ENCODE measurements around the gene ERBB4. TPM values are rescaled to one million over a fixed set of nuclear protein-coding genes. Genes with fewer than 3 reads are reported as not detected.

ERBB4 gene
- total and polyA plus RNA-seq, 2 of the 8 experiments (the other 6 are each of a cell fraction or from before 2014, with no cell fraction given), result 0.34 to 1.3 TPM

GRCh38 chr2:211934811-211935210, 603.8 kb downstream of the ERBB4 start:
- Histone ChIP-seq H3K9me3 (ENCODE audit: insufficient read depth in 2 of 2, low read depth in 1 of 2, low read length in 1 of 2) (no peaks in the 10 kb centered on the region), H3K14ac (ENCODE audit: insufficient read length) (no peak overlapping the region), H2AFZ (ENCODE audit: low read length) (no peak overlapping the region), H2BK120ac (replicated peaks; ENCODE audit: low read depth, low read length) (no peak overlapping the region), H3K4me3 (ENCODE audit: extremely low read depth in 1 of 4, insufficient read depth in 2 of 4, low read depth in 3 of 4, low read length in 4 of 4) (no peak overlapping the region), H3K27me3 (replicated peaks in 1 of 4; ENCODE audit: control insufficient read depth in 3 of 4, extremely low read depth in 1 of 4, insufficient read depth in 3 of 4, low read length in 3 of 4) (no peaks in the 10 kb centered on the region), H3K4ac (replicated peaks; ENCODE audit: insufficient read length, low read depth, low read length) (no peak overlapping the region), H3K9ac (replicated peaks in 1 of 4; ENCODE audit: extremely low read depth in 1 of 4, low read depth in 3 of 4, low read length in 3 of 4) (no peak overlapping the region), H3K23me2 (ENCODE audit: low read depth, low read length) (no peaks in the 10 kb centered on the region), H2BK15ac (ENCODE audit: low read length) (no peak overlapping the region), H4K5ac (ENCODE audit: insufficient read length, low read depth, low read length) (no peak overlapping the region), H2BK5ac (ENCODE audit: low read depth, low read length) (no peak overlapping the region), H2BK20ac (ENCODE audit: low read length) (no peak overlapping the region), H3K56ac (replicated peaks; ENCODE audit: insufficient read length, low read depth, low read length) (no peak overlapping the region), H3K79me1 (ENCODE audit: low read depth, low read length) (no peaks in the 10 kb centered on the region), H3K18ac (ENCODE audit: extremely low read depth, low read length) (no peak overlapping the region), H2BK12ac (ENCODE audit: low read depth, low read length) (no peak overlapping the region), H3K36me3 (ENCODE audit: control insufficient read depth in 2 of 4, insufficient read depth in 4 of 4, low read length in 3 of 4) (no peaks in the 10 kb centered on the region), H3K27ac (ENCODE audit: low read depth, low read length) (no peak overlapping the region), H3K4me1 (replicated peaks in 1 of 4; ENCODE audit: control insufficient read depth in 3 of 4, insufficient read depth in 4 of 4, low read length in 3 of 4) (no peaks in the 10 kb centered on the region), H4K20me1 (replicated peaks in 1 of 2; ENCODE audit: control insufficient read depth in 1 of 2, insufficient read depth in 2 of 2, low read length in 2 of 2) (no peaks in the 10 kb centered on the region), H3K79me2 (ENCODE audit: control insufficient read depth in 1 of 2, insufficient read depth in 2 of 2, low read length in 2 of 2) (no peaks in the 10 kb centered on the region), H3K23ac (ENCODE audit: insufficient read length) (no peak overlapping the region), H4K8ac (ENCODE audit: extremely low read depth, insufficient read depth, low read length) (no peak overlapping the region), H4K91ac (replicated peaks; ENCODE audit: insufficient read length, low read length) (no peak overlapping the region), H3K4me2 (ENCODE audit: insufficient read depth in 1 of 2, low read depth in 2 of 2, low read length in 2 of 2) (no peak overlapping the region), H2AK5ac (ENCODE audit: low read depth, low read length) (no peak overlapping the region)
- POLR2A ChIA-PET (ENCODE audit: partially characterized antibody), result no interaction called here
- WGBS, 2 experiments (ENCODE audit: extremely low coverage in 1 of 2, insufficient coverage in 1 of 2, insufficient read length in 1 of 2, insufficient replicate concordance in 2 of 2, low coverage in 1 of 2, low lambda C conversion rate in 2 of 2, missing lambda C conversion rate in 1 of 2), result 88% methylated on average over 1 of the region's 1 CpG; no CpG with 5 or more reads in 1 of the 2 experiments
- CTCF ChIA-PET (ENCODE audit: partially characterized antibody), result interaction anchor here (1.0 kb wide), 1 partner anchor 70 kb away, joined by 4 read pairs; no protein-coding TSS in a partner anchor
- FAIRE-seq (no peak), DNase-seq (ENCODE audit: low read depth in 1 of 2, low spot score in 2 of 2) (no peak)
- TF ChIP-seq RBBP5 (IDR thresholded peaks at IDR 0.05; ENCODE audit: borderline replicate concordance, low read depth, low read length) (no peak), POU5F1 (IDR thresholded peaks at IDR 0.05; ENCODE audit: low read depth, low read length) (no peak), USF2 (IDR thresholded peaks at IDR 0.05; ENCODE audit: low read length) (no peak), JUND (IDR thresholded peaks at IDR 0.05; ENCODE audit: low read length) (no peak), TAF7 (optimal IDR thresholded peaks at IDR 0.05; ENCODE audit: borderline replicate concordance, low read depth, low read length) (no peak), KDM4A (IDR thresholded peaks at IDR 0.05; ENCODE audit: low read depth, low read length, severe bottlenecking) (no peak), CTBP2 (IDR thresholded peaks at IDR 0.05; ENCODE audit: borderline replicate concordance, insufficient read depth, insufficient read length, low read length) (no peak), SP2 (IDR thresholded peaks at IDR 0.05; ENCODE audit: low read length) (no peak), POLR2AphosphoS5 (IDR thresholded peaks at IDR 0.05; ENCODE audit: low read depth, low read length) (no peak), CREB1 (IDR thresholded peaks at IDR 0.05) (no peak), PHF8 (conservative IDR thresholded peaks at IDR 0.05; ENCODE audit: low read depth, low read length) (no peak), SIN3A (conservative IDR thresholded peaks at IDR 0.05 in 1 of 2, IDR thresholded peaks at IDR 0.05 in 1 of 2; ENCODE audit: low read depth in 1 of 2, low read length in 2 of 2) (no peak), HDAC2 (IDR thresholded peaks at IDR 0.05; ENCODE audit: borderline replicate concordance in 1 of 2, low read depth in 2 of 2, low read length in 2 of 2) (no peak)
